Ishikawa (cell line): ENCODE measurements around the gene FOXI1.
A peak's percentile ranks its signal among the peaks of the same experiment; 100 is the strongest.

ENCODE experiments used
- CEBPB ChIP-seq: IDR thresholded peaks from 2 replicates; pipeline ENCODE4 v1.6.1; 2012
- CREB1 ChIP-seq: IDR thresholded peaks from 2 replicates; pipeline ENCODE4 v1.6.1; 2012; ENCODE audit warnings: low read depth
- EGR1 ChIP-seq: IDR thresholded peaks from 2 replicates; pipeline ENCODE4 v1.6.1; 2012
- EP300 ChIP-seq: IDR thresholded peaks from 2 replicates; pipeline ENCODE4 v1.6.1; 2012; ENCODE audit warnings: borderline replicate concordance
- FOXM1 ChIP-seq: IDR thresholded peaks from 2 replicates; pipeline ENCODE4 v1.6.1; 2012; ENCODE audit warnings: low read depth, borderline replicate concordance
- NFIC ChIP-seq: IDR thresholded peaks from 2 replicates; pipeline ENCODE4 v1.6.1; 2012
- RAD21 ChIP-seq: IDR thresholded peaks from 2 replicates; pipeline ENCODE4 v1.6.1; 2012; ENCODE audit warnings: low read depth
- REST ChIP-seq: IDR thresholded peaks from 2 replicates; pipeline ENCODE4 v1.6.1; 2012; ENCODE audit warnings: low read depth, mild to moderate bottlenecking
- TAF1 ChIP-seq: IDR thresholded peaks from 2 replicates; pipeline ENCODE4 v1.6.1; 2012; ENCODE audit warnings: low read depth, mild to moderate bottlenecking
- TCF12 ChIP-seq: IDR thresholded peaks from 2 replicates; pipeline ENCODE4 v1.6.1; 2012; ENCODE audit warnings: low read depth
- TEAD4 ChIP-seq: IDR thresholded peaks from 2 replicates; pipeline ENCODE4 v1.6.1; 2012
- USF1 ChIP-seq: IDR thresholded peaks from 2 replicates; pipeline ENCODE4 v1.6.1; 2012
- YY1 ChIP-seq: IDR thresholded peaks from 2 replicates; pipeline ENCODE4 v1.6.1; 2012; ENCODE audit warnings: low read depth
- ZBTB7A ChIP-seq: IDR thresholded peaks from 2 replicates; pipeline ENCODE4 v1.6.1; 2012; ENCODE audit warnings: low read depth
- TF ChIP-seq, protein P1 (sequence below): IDR thresholded peaks from 2 replicates; pipeline ENCODE4 v1.6.1; 2012

FOXI1 gene

GRCh38 chr5:170067574-170068170 lies 38.0 kb upstream of the FOXI1 start:
- no peak for TF ChIP-seq REST
- TF ChIP-seq, protein P1, sequence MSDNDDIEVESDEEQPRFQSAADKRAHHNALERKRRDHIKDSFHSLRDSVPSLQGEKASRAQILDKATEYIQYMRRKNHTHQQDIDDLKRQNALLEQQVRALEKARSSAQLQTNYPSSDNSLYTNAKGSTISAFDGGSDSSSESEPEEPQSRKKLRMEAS, result no peak
- TF ChIP-seq EP300, result no peak
- TF ChIP-seq CEBPB, result no peak
- no peak for TF ChIP-seq CREB1
- TF ChIP-seq TAF1, result no peak
- no peak for TF ChIP-seq YY1
- TF ChIP-seq EGR1, result no peak
- no peak for TF ChIP-seq RAD21
- no peak for TF ChIP-seq USF1
- no peak for TF ChIP-seq TEAD4

GRCh38 chr5:170069512-170069911 lies 36.2 kb upstream of the FOXI1 start:
- no peak for TF ChIP-seq TAF1
- TF ChIP-seq, protein P1, result no peak
- no peak for TF ChIP-seq REST
- TF ChIP-seq TEAD4, result no peak
- TF ChIP-seq EGR1, result no peak
- no peak for TF ChIP-seq RAD21
- TF ChIP-seq CREB1, result no peak
- TF ChIP-seq TCF12, result no peak
- no peak for TF ChIP-seq NFIC
- no peak for TF ChIP-seq CEBPB
- TF ChIP-seq FOXM1, result no peak
- TF ChIP-seq YY1, result no peak
- TF ChIP-seq USF1, result no peak
- no peak for TF ChIP-seq ZBTB7A
- no peak for TF ChIP-seq EP300

DNA sequence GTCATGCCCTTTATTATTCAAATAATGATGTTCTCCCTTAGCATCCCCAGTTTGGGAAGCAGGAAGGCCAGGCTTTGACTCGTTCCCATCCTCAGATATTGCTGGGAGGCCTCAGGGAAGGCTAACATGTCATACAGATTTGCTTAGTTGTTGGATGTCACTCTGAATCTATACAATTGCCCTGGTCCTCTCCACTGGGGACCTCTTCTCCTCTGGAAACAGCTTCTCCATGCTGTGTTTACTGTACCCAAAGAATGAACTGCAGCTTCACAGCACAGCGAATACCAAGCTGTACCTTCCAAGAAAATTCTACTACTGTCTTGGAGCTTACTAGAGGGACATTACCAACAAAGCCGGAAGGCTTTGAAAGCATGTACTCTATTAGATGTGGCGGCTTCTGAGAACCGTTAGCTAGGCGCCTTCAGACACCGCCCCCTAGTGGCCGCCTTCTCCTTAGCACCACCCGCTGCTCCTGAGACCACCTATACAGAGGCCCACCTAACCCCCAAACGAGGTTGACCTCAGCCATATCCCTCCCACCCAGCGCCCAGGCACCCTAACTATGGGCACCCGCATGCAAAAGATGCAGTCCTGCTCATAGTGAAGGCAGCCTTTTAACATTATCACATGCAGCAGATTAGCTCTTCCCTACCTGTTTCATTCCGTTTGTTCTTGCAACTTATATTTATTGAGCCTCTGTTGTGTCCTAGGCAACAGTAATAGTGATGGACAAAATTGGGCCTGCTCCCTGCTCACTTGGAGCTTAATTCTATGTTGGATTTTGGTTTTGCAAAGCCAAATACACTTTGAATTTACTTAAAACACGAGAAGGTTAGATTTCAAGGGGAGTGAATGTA lies 34.9 kb upstream of the FOXI1 start:
- TF ChIP-seq RAD21 (peak; percentile 50), TAF1 (no peak)

GRCh38 chr5:170071748-170072147 lies 33.9 kb upstream of the FOXI1 start:
- TF ChIP-seq TCF12 (no peak), TAF1 (no peak), YY1 (no peak), CEBPB (no peak), NFIC (no peak), TEAD4 (no peak), FOXM1 (no peak), USF1 (no peak), CREB1 (no peak), EP300 (no peak), RAD21 (no peak), REST (no peak), EGR1 (no peak), ZBTB7A (no peak)
- TF ChIP-seq, protein P1, result no peak
